ENCODE measurements around the gene CCDC187.

The CCDC187 gene

DNA sequence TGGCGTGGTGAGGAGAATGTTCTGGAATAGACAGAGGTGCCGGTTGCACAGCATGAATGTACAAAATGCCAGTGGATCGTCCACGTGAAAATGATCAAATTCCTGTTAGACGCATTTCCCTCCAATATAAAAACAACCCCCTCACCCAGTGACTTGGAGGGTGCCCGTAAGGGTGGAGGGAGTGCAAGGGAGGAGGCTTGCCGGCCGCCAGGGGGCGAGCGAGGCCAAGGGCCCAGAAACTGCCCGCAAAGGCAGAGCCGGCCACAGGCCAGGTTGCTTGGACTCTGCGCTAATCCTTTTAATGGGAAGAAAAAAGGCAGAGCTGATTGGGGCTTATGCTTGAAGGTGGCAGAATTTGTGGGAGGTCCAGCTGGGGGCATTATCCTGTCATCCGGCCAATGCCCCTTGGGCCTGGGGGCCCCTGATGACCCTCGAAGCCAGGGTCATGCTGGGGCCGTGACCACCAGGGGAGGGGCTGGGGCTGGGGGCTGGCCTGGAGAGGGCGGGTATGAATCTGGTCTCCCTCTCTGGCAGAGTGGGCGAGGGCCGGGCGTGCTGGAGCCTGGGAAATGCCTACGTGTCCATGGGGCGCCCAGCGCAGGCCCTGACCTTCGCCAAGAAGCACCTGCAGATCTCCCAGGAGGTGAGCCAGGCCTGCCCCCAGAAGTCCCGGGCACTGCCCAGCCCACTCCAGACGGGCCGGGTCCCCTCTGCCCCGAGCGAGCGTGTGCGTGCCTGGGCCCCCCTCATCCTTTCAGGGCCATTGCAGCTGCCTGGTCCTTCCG lies 35.5 kb upstream of the CCDC187 start:
- DNase-seq (ENCODE audit: low spot score), result peak; percentile 74

DNA sequence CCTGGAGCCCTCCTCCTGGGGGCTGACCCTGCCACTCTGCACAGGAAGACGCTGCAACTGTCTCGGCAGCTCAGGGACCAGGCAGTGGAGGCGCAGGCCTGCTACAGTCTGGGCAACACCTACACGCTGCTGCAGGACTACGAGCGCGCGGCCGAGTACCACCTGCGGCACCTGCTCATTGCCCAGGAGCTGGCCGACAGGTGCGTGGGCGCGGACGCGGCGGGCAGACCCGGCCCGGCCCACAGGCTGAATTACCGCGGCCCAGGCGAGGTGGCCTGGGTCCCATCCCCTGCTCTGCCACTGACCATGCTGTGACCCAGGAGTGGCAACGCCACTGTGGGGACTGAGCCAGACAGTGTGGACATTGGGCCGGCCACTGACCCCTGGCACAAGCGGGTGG lies 34.6 kb upstream of the CCDC187 start:
- no peak for DNase-seq (ENCODE audit: low spot score)

DNA sequence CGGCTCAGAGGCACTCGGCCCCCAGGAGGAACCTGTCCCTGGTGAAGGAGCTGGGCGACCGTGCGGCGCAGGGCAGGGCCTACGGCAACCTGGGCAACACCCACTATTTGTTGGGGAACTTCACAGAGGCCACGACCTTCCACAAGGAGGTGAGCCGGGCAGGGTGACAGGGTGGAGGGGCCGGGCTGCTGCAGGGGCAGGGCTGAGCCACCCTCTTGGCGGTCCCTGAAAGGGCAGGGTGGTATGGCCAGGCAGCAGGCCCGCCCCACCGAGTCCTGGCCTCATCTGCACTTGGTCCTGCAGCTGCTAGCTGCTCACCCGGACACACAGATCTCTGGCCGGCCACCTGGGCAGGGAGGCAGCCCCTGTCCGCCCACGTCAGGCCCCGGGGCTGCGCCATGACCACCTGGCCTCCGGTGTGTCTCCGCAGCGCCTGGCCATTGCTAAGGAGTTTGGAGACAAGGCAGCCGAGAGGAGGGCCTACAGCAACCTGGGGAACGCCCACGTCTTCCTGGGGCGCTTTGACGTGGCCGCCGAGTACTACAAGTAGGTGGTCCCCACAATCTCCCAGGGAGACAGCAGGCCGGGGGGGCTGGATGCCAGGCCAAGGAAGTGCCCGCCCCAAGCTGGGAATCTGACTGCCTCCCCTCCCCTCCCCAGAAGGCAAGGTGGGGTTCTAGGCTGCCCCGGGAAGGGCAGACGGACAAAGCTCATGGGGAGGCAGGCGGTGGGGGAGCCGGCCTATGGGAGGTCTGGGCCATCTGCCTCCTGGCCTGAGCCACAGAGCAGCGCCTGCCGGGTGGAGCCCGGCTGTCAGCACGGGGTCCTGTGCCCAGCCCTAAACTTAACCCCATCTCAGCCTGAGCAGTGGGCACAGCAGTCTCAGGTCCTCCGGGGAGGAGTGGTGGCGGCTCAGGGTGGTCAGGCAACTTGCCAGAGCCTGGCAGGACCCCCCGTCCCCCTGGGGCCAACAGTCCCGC lies 33.8 kb upstream of the CCDC187 start:
- DNase-seq (ENCODE audit: low spot score), result no peak

DNA sequence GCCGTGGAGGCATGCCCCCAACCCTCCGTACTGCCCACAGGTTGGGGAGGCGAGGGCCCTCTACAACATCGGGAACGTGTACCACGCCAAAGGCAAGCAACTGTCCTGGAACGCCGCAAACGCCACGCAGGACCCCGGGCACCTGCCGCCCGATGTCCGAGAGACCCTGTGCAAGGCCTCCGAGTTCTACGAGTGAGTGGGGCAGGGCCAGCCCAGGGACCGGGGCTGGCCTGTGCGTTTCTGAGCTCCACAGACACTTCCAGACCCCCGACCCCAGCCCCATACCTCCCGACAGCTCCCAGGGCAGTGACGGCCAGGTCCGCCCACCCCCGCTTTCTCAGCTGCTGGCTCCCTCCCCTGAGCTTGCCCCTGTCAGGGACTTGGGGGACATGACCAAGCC lies 33.0 kb upstream of the CCDC187 start:
- DNase-seq (ENCODE audit: low spot score), result no peak

DNA sequence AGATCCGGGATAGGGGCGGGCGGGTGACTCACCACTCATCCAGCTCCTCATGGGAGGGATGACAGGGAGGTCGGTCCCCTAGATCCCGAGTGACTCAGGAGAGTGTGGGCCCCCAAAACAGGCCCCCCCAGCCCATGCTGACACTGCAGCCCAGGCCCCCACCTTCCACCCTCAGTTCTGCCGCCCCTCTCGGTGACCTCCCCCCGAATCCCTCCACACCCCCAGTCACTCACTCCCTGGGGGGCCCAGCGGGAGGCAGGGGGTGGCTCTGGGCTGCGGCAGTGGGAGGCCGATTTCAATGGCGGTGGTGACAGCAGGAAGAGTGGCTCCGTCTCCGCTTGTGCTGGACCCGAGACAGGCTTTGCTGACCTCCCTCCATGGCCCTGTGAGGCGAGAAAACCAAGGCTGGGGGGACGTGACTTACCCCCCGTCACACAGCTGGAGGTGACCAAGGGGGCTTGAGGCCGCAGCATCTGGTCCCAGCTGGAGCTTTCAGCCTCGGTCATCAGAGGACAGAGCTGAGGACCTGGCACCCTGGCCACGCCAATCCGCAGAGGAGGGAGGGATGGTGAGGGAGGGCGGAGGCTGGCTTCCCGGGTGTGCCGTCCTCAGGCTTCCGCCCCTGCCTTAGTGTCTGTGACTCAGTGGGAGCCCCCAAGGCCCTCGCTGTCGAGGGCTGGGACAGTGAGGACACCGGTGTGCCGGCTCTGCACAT lies 32.4 kb upstream of the CCDC187 start:
- DNase-seq (ENCODE audit: low spot score), result no peak

DNA sequence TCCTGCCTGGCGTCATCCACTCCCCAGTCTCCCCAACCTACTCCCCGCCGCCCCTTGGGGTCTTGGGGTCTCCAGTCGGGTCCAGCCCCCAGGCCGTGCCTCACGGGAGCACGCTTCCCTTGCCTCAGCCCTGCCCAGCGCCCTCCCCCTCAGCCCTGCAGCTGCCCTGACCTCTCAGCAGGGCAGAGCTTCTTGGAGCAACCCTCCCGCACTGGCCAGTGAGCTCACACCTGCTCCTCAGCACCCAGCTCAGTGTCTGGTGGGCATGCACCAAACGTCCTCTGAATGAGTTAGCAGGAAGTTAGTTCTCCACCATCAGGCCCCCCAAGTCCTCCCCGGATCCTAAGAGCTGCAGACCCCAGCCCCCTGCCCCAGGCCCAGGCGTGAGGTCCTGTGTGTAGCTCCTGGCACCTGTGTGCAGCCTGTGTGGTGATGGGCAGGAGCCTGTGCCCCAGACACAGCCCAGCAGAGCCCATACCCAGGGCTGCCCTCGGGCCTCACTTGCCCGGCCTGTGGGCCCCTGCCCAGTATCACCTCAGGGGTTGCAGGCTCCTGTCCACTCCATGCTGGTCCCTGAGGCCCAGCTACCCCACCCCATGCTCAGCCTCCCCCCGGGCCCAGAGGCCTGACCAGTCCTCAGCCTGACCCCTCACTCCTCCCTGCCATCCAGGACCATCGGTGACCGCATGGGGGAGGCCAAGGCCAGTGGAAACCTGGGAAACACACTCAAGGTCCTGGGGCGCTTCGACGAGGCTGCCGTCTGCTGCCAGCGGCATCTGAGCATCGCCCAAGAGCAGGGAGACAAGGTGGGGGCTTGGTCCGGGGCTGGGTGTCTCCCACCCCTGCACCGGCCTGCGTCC lies 31.6 kb upstream of the CCDC187 start:
- no peak for DNase-seq (ENCODE audit: low spot score)

DNA sequence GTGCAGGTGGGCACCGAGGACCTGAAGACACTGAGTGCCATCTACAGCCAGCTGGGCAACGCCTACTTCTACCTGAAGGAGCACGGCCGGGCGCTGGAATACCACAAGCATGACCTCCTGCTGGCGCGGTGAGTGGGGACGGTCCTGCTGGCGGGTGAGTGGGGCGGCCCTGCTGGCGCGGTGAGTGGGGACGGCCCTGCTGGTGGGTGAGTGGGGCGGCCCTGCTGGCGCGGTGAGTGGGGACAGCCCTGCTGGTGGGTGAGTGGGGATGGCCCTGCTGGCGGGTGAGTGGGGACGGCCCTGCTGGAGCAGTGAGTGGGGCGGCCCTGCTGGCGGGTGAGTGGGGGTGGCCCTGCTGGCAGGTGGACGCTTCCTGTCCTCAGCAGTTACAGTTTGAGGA lies 30.6 kb upstream of the CCDC187 start:
- no peak for DNase-seq (ENCODE audit: low spot score)

DNA sequence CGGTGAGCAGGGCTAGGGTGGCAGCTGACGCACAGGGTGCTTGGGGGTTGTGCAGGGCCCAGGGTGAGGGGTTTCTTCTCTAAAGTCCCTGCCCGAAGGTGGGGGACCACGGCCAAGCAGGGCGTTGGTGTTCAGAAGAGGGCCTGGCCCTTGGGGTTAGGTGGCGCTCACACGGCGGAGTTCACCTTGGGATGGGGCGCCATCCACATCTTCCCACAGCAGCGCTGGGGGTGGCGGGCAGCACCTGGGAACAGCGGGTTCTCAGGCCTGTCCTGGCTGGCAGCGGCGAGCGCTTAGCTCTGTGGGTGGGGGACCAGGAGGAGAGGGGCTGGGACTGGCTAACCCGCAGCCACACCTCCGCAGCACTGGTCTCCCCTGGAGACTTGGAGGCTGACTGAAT lies 29.6 kb upstream of the CCDC187 start:
- DNase-seq (ENCODE audit: low spot score), result no peak

DNA sequence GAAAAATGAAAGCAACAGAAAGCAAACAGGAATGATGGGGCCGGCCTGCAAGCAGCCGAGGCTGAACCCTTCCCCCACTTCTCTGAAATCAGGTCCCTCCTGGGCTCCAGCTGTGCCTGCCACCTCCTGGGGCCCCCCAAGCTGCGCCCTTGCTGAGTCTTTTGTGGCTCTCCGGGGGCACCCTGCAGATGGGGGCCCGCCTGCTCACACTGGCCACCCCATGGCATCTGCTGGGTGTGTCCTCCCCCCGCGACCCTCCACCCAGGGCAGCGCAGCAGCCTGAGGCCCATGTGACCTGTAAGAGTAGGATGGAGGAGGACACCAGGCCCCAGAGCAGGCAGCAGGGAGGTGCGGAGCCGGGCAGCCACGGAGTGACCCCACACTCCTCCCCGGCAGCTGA lies 29.2 kb upstream of the CCDC187 start:
- no peak for DNase-seq (ENCODE audit: low spot score)

DNA sequence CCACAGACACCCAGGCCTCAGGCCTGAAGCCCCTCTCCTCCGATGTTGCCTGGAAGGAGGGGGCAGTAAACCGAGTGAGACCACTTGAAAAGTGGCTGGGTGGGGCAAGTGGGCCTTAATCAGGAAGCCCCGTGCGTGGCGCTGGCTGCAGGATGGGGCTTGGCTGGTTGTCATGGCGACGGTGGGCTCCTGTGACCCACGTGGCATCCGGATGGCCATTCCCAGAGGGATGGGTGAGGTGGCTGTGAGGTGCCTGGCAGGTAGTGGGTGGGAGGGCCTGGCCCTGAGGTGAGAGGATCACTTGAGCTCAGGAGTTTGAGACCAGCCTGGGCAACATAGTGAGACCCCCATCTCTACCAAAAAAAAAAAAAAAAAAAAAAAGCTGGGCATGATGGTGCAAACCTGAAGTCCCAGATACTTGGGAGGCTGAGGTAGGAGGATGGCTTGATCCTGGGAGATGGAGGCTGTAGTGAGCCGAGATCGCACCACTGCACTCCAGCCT lies 28.6 kb upstream of the CCDC187 start:
- no peak for DNase-seq (ENCODE audit: low spot score)

DNA sequence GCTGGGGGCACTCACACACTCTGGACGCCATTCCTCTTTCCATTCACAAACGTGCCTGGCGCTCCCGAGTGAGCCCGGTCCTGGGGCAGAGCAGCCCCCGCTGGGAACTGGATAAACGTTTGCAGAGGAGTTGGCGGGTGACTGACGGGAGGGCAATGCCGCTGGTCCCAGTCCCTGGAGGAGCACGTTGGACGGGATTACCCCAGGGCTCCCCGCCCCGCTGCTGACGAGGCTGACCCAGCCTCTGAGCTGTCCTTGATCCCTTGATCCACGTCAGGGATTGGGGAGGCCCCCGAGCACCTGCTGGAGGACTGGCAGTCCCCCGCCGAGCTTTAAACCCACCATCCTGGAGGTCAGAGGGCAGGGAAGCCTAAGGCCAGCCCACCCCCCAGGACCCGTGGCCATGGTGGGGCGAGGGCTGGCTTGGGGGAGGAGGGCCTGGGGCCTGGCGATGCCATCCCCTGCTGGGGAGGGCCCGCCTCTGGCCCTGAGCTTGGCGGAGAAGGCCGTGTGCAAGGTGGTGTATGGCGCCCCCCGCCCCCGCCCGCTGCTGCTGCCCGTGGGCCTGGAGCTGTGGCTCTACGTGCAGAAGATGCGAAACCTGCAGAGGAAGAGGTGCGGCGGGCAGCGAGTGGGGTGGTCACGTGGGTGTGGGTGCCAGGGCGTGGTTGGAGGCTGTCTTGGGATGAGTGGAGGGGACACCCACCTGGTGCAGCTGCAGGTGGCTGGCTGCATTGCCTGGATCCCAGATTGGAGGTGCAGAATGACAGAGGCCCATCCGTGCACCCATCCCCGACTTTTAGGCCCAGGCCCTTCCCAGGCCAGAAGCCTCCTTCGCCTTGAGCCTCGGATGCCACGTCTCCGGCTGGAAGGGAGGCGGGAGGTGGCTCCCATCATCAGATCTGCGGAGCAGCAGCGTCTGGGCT lies 27.9 kb upstream of the CCDC187 start:
- no peak for DNase-seq (ENCODE audit: low spot score)

DNA sequence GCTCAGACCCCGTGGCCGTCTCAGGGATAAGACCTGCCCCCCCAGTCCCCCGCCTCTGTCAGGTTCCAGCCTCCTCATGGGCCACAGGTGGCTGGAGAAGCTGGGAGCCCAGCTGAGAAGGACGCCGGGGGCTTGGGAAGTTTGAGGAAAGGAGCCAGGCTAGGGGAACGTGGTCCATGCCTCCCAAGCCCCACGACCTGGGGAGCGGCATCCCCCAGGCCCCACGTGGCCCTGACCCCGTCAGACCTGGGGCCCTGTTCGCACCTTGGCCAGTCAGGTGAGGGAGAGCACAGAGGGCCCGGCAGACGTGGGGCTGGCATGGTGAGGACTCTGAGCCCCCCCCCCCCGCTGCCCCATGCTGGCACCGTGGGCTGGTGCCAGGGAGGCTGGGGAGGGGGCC lies 27.1 kb upstream of the CCDC187 start:
- DNase-seq (ENCODE audit: low spot score), result no peak

DNA sequence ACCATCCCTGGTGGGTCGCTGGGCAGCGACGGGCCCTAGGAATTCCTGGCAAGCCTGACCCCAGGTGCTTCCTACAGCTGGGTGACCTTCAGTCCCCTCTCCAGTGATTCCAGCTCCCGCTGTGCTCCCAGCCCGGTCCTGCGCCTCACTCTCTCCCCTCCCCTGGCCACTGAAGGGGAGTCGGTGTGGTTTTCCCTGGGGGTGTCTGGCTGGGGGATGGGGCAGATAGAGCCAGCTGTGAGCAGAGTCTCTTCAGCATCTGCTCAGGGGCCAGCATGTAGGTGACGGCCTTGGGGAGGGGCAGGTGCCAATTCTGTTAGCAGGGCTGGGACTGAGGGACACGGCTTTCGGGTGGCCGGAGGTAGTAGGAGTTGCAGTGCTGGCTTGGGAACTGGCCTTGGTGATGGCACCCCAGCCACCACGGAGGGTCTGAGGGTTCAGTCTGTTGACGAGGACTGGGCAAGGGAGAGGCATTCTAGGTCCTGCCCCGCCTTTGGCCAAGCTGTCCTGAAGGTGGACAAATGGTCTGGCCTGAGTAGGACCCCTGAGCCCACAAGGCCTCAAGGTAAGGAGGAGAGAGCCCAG lies 26.6 kb upstream of the CCDC187 start:
- no peak for DNase-seq (ENCODE audit: low spot score)

DNA sequence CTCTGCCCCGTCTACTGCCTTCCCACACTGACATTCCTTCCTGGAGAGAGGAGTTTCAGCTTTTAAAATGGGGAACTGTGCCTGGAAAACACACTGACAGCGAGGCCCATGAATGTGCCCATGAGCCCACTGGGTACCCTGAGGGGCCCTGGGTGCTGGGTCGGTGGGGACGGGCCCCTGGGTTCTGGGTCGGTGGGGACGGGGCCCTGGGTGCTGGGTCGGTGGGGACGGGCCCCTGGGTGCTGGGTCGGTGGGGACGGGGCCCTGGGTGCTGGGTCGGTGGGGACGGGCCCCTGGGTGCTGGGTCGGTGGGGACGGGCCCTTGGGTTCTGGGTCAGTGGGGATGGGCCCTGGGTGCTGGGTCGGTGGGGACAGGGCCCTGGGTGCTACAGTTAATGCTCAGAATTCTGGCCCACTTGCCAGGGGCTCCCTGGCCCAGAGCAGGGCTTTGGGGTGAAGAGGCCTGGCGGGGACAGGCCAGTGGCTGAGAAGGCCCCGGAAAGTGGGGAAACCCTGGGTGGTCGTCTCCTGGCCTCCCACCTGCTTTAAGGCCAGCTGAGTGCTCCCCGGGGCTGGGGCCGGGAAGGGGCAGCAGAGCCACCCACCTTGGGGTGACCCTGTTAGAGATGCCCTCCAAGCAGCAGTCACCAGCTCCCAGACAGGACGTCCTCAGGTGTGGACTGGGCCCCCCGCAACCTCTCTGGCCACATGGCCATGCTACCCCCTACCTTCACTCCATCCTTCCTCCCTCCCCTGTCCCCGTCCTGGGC lies 25.9 kb upstream of the CCDC187 start:
- DNase-seq (ENCODE audit: low spot score), result no peak

DNA sequence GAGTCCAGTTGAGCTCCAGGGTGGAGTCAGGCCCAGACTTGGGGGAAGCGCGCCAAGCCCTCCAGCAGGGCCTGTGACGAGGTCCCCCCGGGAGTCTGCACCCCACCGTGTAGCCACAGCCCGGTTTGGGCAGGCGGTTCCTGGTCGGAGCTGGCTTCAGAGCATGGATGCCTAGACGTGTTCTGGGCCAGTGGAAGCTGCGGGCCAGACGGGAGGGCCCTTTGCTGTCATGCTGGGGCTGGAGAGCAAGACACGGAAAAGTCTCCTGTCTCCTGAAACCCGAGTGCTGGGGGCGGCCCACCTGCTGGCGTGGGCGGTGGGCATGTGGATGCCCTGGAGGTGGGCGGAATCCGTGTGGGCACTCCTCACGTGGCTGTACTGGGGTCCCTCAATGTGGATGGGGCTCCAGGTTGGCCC lies 25.3 kb upstream of the CCDC187 start:
- no peak for DNase-seq (ENCODE audit: low spot score)

DNA sequence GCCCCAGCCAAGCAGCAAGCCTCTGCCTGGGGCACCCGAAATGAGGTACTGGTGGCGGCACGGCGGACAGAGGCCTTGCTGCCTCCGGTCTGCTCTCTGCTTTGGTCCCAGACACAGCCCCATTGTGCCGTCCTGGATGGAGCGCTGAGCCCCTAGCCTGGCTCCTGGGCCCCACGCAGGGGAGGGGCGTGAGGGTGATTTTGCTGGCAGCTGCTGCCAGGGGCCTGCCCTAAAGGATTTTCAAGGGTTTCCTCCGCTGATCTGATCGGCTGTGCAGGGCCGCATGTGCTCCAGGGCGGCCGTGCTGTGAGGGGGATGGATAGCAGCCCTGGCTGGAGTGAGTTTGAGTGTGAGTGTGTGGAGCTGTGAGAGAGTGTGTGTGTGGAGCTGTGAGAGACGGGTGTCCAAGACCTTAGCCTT lies 24.7 kb upstream of the CCDC187 start:
- DNase-seq (ENCODE audit: low spot score), result no peak

DNA sequence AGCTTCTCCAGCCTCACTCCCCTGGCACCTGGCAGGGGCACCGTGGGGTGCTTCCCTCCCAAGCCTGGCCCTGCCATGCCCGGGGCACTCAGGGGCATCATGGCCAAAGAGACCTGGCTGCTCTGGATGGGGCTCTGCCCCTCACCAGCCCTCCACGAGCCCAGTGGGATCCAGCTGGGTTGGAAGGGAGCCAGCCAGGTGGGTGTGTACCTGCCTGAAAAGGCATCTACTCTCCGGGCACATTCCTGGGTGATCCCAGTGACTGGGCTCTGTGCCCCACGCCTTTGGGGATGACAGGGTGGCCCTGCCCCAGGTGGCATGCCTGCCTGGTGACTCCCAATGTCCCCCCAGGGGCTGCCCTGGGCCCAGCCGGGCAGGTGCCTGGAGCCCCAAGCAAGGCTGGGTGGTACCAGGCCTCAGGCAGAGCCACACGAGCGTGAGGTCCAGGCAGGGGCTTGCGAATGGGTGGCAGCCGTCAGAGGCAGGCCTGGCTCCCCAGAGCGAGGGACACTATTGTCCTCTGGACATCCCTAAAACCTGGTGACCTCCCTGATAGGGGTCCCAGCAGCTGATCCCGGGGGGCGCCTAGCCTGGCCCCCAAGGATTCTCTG lies 24.2 kb upstream of the CCDC187 start:
- no peak for DNase-seq (ENCODE audit: low spot score)

DNA sequence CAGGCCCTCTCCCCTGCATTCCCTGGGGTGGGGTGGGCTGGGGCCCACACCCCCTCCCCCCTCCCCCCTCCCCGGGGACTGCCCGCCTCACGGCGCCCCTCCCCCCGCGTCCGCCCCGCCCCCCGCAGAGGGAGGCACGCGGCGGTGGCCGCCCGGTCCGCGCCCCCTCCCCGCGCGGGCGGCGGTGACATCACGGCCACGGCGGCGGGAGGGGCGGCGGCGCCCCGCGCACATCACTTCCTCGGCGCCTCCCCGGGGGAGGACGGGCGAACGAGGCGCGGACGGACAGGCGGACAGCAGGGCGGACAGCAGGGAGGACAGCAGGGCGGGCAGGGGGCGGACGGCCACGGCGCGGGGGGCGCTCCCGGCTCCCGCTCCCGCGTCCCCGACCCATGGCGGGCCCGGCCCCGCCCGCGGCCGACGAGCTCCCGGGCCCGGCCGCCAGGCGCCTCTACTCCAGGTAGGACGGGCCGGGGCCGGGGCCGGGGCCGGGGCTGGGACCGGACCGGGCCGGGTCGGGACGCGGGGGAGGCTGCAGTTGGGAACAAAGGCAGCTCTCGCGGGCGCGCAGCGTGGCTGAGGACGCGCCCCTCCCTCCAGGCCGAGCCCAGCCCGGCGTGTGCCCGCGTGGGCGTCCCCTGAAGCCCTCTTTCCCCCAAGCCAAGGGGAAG lies 23.5 kb upstream of the CCDC187 start, which contains the start of gene GPSM1:
GPSM1 (plus strand) TSS at position 236 of the 671 bp plus-strand sequence; CDS start at position 393, 157 bp downstream.
- no peak for DNase-seq (ENCODE audit: low spot score)

Measured in hematopoietic multipotent progenitor cell treated with erythropoietin and hydrocortisone succinate and interleukin-3 and kit ligand, for 15 days (in vitro differentiated cells).